Measurements from ENCODE around the gene DRG2. TPM values are rescaled to one million over a fixed set of nuclear protein-coding genes. Genes with fewer than 3 reads are reported as not detected.

Gene DRG2
- total and polyA plus RNA-seq, 2 of the 13 experiments (the other 11 are each of a cell fraction or from before 2014, with no cell fraction given), result 20.1 to 26.6 TPM

GRCh38 chr17:18115517-18115916 lies 27.8 kb downstream of the DRG2 start (continued):
- TF ChIP-seq TRAFD1 (CRISPR knock-in tag; IDR thresholded peaks at IDR 0.05; ENCODE audit: borderline replicate concordance) (no peak), HNF1A (IDR thresholded peaks at IDR 0.05; ENCODE audit: low read depth) (no peak), HNF1A (CRISPR knock-in tag; IDR thresholded peaks at IDR 0.05; ENCODE audit: borderline replicate concordance) (no peak), TBX2 (CRISPR knock-in tag; IDR thresholded peaks at IDR 0.05; ENCODE audit: borderline replicate concordance) (0 out of 2 replicates have a peak, but pooled peaks have one; percentile 25), ZNF274 (CRISPR knock-in tag; IDR thresholded peaks at IDR 0.05) (no peak), MTA1 (CRISPR knock-in tag; IDR thresholded peaks at IDR 0.05; ENCODE audit: borderline replicate concordance) (peak; percentile 66; the same call in 1 of the 2 replicates), NFYB (CRISPR knock-in tag; IDR thresholded peaks at IDR 0.05) (no peak), PAXIP1 (CRISPR knock-in tag; conservative IDR thresholded peaks at IDR 0.05) (0 out of 2 replicates have a peak, but pooled peaks have one; percentile 34), MAF1 (CRISPR knock-in tag; IDR thresholded peaks at IDR 0.05; ENCODE audit: borderline replicate concordance) (no peak), NR2F6 (IDR thresholded peaks at IDR 0.05) (peak; percentile 67), NR2F6 (CRISPR knock-in tag; IDR thresholded peaks at IDR 0.05) (peak; percentile 80), CTCF (CRISPR knock-in tag; IDR thresholded peaks at IDR 0.05) (no peak), DNMT1 (CRISPR knock-in tag; IDR thresholded peaks at IDR 0.05) (no peak), MYC (CRISPR knock-in tag; IDR thresholded peaks at IDR 0.05; ENCODE audit: borderline replicate concordance) (0 out of 2 replicates have a peak, but pooled peaks have one; percentile 34), ZNF432 (CRISPR knock-in tag; IDR thresholded peaks at IDR 0.05; ENCODE audit: borderline replicate concordance) (no peak), MTF2 (CRISPR knock-in tag; IDR thresholded peaks at IDR 0.05; ENCODE audit: borderline replicate concordance) (no peak), TFDP2 (CRISPR knock-in tag; IDR thresholded peaks at IDR 0.05) (0 out of 2 replicates have a peak, but pooled peaks have one; percentile 25), HIVEP1 (CRISPR knock-in tag; IDR thresholded peaks at IDR 0.05) (no peak)

Measured in HepG2 (cell line).